Measurements from ENCODE around the gene SPATA2.
A peak's percentile ranks its signal among the peaks of the same experiment; 100 is the strongest.
"Not testable (repeated sequence)": the region's sequence is repeated elsewhere in the genome, so short reads cannot be mapped to it uniquely, and the experiment has no call there.

SPATA2 gene

GRCh38 chr20:49882171-49882970, 33.0 kb downstream of the SPATA2 start:
- no peak for DNase-seq (ENCODE audit: low spot score)

GRCh38 chr20:49880724-49881445, 34.4 kb downstream of the SPATA2 start:
- DNase-seq (ENCODE audit: low spot score) = no peak

- no peak for DNase-seq (ENCODE audit: low spot score)
Measured at GRCh38 chr20:49880177-49880576, 35.2 kb downstream of the SPATA2 start.

GRCh38 chr20:49878977-49879376, 36.4 kb downstream of the SPATA2 start:
- DNase-seq (ENCODE audit: low spot score) = no peak

GRCh38 chr20:49877386-49877921, 37.9 kb downstream of the SPATA2 start:
- DNase-seq (ENCODE audit: low spot score) = no peak

GRCh38 chr20:49874696-49875095, 40.6 kb downstream of the SPATA2 start:
- no peak for DNase-seq (ENCODE audit: low spot score)

GRCh38 chr20:49872056-49872455, 43.3 kb downstream of the SPATA2 start:
- no peak for DNase-seq (ENCODE audit: low spot score)

GRCh38 chr20:49871391-49871948, 43.9 kb downstream of the SPATA2 start:
- DNase-seq (ENCODE audit: low spot score) = no peak

GRCh38 chr20:49870261-49870660, 45.1 kb downstream of the SPATA2 start:
- no peak for DNase-seq (ENCODE audit: low spot score)

GRCh38 chr20:49868964-49869363, 46.4 kb downstream of the SPATA2 start:
- no peak for DNase-seq (ENCODE audit: low spot score)

- no peak for DNase-seq (ENCODE audit: low spot score)
Measured at GRCh38 chr20:49868538-49868937, 46.8 kb downstream of the SPATA2 start.

- DNase-seq (ENCODE audit: low spot score) = no peak
Measured at GRCh38 chr20:49867453-49868215, 47.7 kb downstream of the SPATA2 start.

- DNase-seq (ENCODE audit: low spot score) = no peak
Measured at GRCh38 chr20:49866051-49866450, 49.3 kb downstream of the SPATA2 start.

GRCh38 chr20:49865559-49865958, 49.8 kb downstream of the SPATA2 start:
- peak; percentile 21 for DNase-seq (ENCODE audit: low spot score)

GRCh38 chr20:49863666-49864065, 51.7 kb downstream of the SPATA2 start:
- no peak for DNase-seq (ENCODE audit: low spot score)

GRCh38 chr20:49862607-49863200, 52.6 kb downstream of the SPATA2 start:
- DNase-seq (ENCODE audit: low spot score) = no peak

- DNase-seq (ENCODE audit: low spot score) = not testable (repeated sequence)
Measured at GRCh38 chr20:49861232-49861631, 54.1 kb downstream of the SPATA2 start.

GRCh38 chr20:49859807-49860206, 55.5 kb downstream of the SPATA2 start:
- no peak for DNase-seq (ENCODE audit: low spot score)

- DNase-seq (ENCODE audit: low spot score) = no peak
Measured at GRCh38 chr20:49859011-49859410, 56.3 kb downstream of the SPATA2 start.

- no peak for DNase-seq (ENCODE audit: low spot score)
Measured at GRCh38 chr20:49858076-49858585, 57.2 kb downstream of the SPATA2 start.

- DNase-seq (ENCODE audit: low spot score) = no peak
Measured at GRCh38 chr20:49856904-49857303, 58.4 kb downstream of the SPATA2 start.
